Left ventricle myocardium inferior (tissue), 1 donor: ENCODE results near the gene CD93. TPM values are rescaled to one million over a fixed set of nuclear protein-coding genes. Genes with fewer than 3 reads are reported as not detected.

Experiments
- DNase-seq: peaks from one replicate; pipeline ENCODE4 v3.0.0-alpha.2; 2020
- H3K27ac ChIP-seq: fragments of 200-600 bp; replicated peaks from 2 replicates; pipeline ENCODE4 v1.8.0; 2021
- H3K27me3 ChIP-seq: fragments of 200-600 bp; 2 replicates; pipeline ENCODE4 v1.8.0; 2021; ENCODE audit warnings: low read depth
- H3K36me3 ChIP-seq: fragments of 200-600 bp; 2 replicates; pipeline ENCODE4 v1.8.0; 2021
- H3K4me1 ChIP-seq: fragments of 200-600 bp; 2 replicates; pipeline ENCODE4 v1.8.0; 2021
- H3K4me3 ChIP-seq: fragments of 200-600 bp; 2 replicates; pipeline ENCODE4 v1.8.0; 2021; ENCODE audit warnings: mild to moderate bottlenecking, moderate library complexity
- H3K9me3 ChIP-seq: fragments of 200-600 bp; replicated peaks from 2 replicates; pipeline ENCODE4 v1.8.0; 2021
- intact Hi-C: fragments of 100-400 bp; cut with micrococcal nuclease; formaldehyde crosslinking; loops from one replicate; pipeline ENCODE4 v1.11.0; 2022
- total RNA-seq: library from RNA; stranded (reverse); fragmentation: NEBNext Ultra II Directional; extraction: Animal tissue kit (Norgen Biotek cat#: 25700); gene quantifications from one replicate; pipeline ENCODE4 v1.2.1, GENCODE V29; 2021
- TF ChIP-seq, protein P1 (sequence below): fragments of 200-600 bp; IDR thresholded peaks from 2 replicates; pipeline ENCODE4 v1.8.0; 2021; ENCODE audit warnings: antibody characterized with exemption, mild to moderate bottlenecking, borderline replicate concordance
- donor health status: DM: no; HTN: yes; CAD: no; lungs with severe emphysema.

Gene CD93
- total RNA-seq, 1 donor from 2014 or later = 35.7 TPM

DNA sequence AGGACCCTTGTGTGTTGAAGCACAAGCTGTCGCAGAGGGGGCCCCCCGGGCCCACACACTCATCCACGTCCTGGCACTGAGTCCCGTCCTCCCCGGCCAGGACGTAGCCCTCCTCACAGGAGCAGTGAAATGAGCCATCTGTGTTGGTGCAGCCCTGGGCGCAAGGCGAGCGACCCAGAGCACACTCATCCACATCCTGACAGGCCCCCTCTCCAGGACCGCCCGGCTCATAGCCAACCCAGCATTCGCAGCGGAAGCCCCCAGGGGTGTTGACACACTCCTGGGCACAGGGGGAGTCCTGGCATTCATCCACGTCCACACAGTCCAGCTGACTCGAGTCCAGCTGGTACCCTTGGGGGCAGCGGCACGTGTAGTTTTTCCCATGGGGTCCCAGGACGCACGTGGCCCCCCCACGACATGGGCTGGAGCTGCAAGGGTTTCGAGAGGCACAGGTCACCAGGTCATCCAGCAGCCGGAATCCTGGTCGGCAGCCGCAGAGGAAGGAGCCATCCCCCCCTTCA is 1.2 kb downstream of the CD93 start:
- Histone ChIP-seq H3K4me1 (peaks cover 61% of the 10 kb centered on the region), H3K27me3 (peaks cover 13% of the 10 kb centered on the region), H3K4me3 (peak overlapping the region; percentile 66), H3K36me3 (no peaks in the 10 kb centered on the region), H3K9me3 (no peaks in the 10 kb centered on the region), H3K27ac (peak overlapping the region; percentile 97)
- DNase-seq = no peak
- intact Hi-C loops = no loop called here
- TF ChIP-seq, protein P1, sequence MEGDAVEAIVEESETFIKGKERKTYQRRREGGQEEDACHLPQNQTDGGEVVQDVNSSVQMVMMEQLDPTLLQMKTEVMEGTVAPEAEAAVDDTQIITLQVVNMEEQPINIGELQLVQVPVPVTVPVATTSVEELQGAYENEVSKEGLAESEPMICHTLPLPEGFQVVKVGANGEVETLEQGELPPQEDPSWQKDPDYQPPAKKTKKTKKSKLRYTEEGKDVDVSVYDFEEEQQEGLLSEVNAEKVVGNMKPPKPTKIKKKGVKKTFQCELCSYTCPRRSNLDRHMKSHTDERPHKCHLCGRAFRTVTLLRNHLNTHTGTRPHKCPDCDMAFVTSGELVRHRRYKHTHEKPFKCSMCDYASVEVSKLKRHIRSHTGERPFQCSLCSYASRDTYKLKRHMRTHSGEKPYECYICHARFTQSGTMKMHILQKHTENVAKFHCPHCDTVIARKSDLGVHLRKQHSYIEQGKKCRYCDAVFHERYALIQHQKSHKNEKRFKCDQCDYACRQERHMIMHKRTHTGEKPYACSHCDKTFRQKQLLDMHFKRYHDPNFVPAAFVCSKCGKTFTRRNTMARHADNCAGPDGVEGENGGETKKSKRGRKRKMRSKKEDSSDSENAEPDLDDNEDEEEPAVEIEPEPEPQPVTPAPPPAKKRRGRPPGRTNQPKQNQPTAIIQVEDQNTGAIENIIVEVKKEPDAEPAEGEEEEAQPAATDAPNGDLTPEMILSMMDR = no peak

DNA sequence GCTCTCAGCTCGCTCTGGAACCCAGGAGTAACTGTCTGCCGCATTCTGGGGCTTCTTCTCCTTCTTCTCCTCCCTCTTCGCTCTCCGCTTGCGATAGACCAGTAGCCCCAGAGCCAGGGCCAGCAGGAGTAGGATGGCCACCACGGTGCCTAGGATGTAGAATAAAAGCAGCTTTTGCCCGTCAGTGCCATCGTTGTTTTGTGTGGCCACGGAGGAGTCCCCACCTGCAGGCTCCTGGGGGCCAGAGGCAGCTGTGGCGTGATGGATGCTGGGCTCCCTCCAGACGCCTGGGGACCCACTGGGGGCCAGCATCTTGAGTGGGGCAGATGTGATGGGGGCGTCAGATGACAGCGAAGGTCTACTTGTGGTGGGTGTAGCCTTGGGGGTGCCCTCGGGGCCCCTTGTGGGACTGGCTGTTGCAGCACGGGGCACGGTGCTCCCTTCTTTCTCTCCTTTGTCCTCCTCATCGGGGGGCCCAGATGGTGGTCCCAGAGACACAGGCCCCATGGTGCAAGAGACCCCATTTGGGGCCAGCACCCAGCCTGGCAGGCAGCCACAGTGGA is 1.8 kb downstream of the CD93 start:
- intact Hi-C loops = no loop called here
- H3K27ac ChIP-seq = peak overlapping the region; percentile 97
- peak overlapping the region; percentile 66 for H3K4me3 ChIP-seq
- no peaks in the 10 kb centered on the region for H3K36me3 ChIP-seq
- H3K9me3 ChIP-seq = no peaks in the 10 kb centered on the region
- DNase-seq = no peak
- TF ChIP-seq, protein P1 = no peak
- peaks cover 13% of the 10 kb centered on the region for H3K27me3 ChIP-seq
- peaks cover 66% of the 10 kb centered on the region for H3K4me1 ChIP-seq

DNA sequence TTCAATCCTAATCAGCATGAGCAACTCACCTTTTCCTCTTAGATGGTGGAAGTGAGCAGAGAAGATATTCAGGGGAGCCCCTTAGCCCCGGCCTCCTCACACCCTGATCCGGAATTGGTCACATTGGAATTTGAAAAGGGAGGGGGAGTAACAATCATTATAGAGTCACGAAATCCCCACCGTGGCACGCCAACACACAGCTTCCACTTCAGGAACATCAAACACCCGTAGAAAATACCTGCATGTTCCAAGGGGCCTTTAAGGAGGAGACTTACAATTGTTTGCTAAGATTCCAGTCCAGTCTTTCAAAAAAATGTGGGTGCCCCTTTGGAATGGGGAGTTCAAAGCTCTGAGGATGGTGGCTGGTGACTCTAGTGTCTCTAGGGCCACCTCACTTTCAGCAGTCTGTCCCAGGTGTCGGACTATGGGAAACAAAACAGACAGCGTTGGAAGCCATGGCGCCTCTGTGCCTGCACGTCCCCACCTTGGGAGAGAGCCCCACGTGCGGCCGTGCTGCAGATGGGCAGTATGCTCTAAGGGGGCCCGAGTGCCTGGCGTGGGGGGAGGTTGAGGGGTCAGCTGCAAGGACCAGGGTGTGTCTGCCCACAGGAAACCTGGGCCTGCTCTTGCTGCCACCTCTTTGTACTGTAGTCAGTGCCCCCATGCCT is 2.4 kb downstream of the CD93 start:
- Histone ChIP-seq H3K27ac (peak overlapping the region; percentile 97), H3K27me3 (peaks cover 13% of the 10 kb centered on the region), H3K4me1 (peaks cover 73% of the 10 kb centered on the region), H3K36me3 (no peaks in the 10 kb centered on the region), H3K9me3 (no peaks in the 10 kb centered on the region), H3K4me3 (peak overlapping the region; percentile 66)
- TF ChIP-seq, protein P1 = no peak
- intact Hi-C loops = no loop called here
- no peak for DNase-seq

DNA sequence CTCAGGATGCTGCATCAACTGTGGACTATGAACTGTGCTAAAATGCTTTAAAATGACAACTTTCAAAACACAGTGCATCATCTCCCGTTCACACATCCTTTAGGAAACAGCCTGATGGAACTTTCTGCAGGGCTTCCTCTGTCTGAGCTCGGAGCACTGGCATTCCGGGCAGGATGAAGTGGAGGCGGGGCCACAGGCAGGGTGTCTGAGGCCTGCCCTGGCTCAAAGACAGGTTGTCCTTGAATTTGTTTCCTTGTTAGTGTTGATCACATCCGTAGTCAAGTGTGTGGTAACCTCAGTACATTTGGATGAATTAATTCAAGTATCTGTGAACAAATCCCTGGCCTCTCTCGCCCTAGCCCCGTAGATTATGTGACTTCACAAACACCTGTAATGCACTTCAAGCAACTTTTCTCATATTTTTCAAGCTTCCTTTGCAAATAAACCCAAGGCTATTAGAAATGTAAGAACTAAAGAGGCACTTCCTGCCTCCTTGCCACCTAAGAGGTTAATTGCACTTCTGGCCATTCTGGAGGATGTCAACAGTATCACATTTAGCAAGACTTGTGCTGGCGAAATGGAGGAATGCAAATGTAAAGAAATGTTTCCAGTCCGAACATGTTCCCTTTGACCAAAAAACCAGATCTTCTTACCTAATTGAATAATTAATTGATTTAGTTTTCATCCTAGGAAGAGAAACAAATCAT is 3.1 kb downstream of the CD93 start:
- intact Hi-C loops = no loop called here
- H3K4me3 ChIP-seq = peak overlapping the region; percentile 66
- no peaks in the 10 kb centered on the region for H3K9me3 ChIP-seq
- TF ChIP-seq, protein P1 = no peak
- H3K36me3 ChIP-seq = no peaks in the 10 kb centered on the region
- peaks cover 78% of the 10 kb centered on the region for H3K4me1 ChIP-seq
- peaks cover 13% of the 10 kb centered on the region for H3K27me3 ChIP-seq
- no peak for DNase-seq
- H3K27ac ChIP-seq = peak overlapping the region; percentile 97

DNA sequence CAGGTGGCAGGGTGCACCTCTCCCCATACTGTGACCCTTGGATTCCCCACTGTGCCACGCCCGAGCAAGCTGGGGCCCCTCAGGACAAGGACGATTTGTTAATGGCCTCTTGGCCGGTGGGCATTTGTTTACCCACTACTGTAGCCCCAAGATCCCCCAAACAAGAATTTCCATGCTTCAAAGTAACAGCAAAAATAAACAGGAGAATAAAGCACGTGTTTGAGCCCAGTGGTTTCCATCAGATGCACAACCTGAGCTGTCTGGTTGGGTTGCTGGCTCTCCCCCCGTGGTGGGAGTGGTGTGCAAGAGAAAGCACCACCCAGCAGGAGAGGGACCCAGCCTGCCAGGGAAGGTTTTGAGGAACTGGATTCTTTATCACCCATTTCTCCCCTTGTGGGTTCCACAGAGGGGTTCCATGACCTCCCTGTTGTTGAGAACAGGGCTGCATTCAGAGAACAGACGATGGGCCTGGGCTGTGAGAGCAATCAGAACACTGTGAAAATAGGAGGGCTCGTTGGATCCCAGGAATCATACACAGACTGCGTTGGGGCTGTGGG is 4.8 kb downstream of the CD93 start:
- Histone ChIP-seq H3K27me3 (peaks cover 9% of the 10 kb centered on the region), H3K4me1 (peaks cover 73% of the 10 kb centered on the region), H3K36me3 (no peaks in the 10 kb centered on the region), H3K27ac (peak overlapping the region; percentile 97), H3K4me3 (peak overlapping the region; percentile 66), H3K9me3 (no peaks in the 10 kb centered on the region)
- intact Hi-C loops = no loop called here
- TF ChIP-seq, protein P1 = no peak
- no peak for DNase-seq
